GM23338 (cell line): ENCODE results near the gene LEPR. TPM values are rescaled to one million over a fixed set of nuclear protein-coding genes. Genes with fewer than 3 reads are reported as not detected.

Experiments
- ATAC-seq: fragments of 200-7000 bp; cut with Tn5 transposase; 3 replicates; pipeline ENCODE4 v1.9.1; 2020
- DNase-seq: peaks from one replicate; pipeline ENCODE4 v3.0.0-alpha.2; 2015; ENCODE audit warnings: low spot score
- H2AFZ ChIP-seq: fragments of 200-600 bp; sonication (generic); 2 replicates; pipeline ENCODE4 v1.8.0; 2016; ENCODE audit warnings: antibody characterized with exemption, mild to moderate bottlenecking, moderate library complexity
- H3F3A ChIP-seq: fragments of 200-600 bp; sonication (generic); replicated peaks from 2 replicates; pipeline ENCODE4 v1.8.0; 2017; ENCODE audit warnings: antibody characterized with exemption, mixed run types, low read depth
- H3K27ac ChIP-seq: fragments of 200-600 bp; sonication (generic); 2 replicates; pipeline ENCODE4 v1.6.1; 2016; ENCODE audit warnings: low read depth
- H3K27me3 ChIP-seq: fragments of 200-600 bp; sonication (generic); 2 replicates; pipeline ENCODE4 v1.8.0; 2016; ENCODE audit warnings: mild to moderate bottlenecking, mixed run types, moderate library complexity; ENCODE audit not compliant: insufficient read depth
- H3K36me3 ChIP-seq: fragments of 200-600 bp; sonication (generic); 2 replicates; pipeline ENCODE4 v1.8.0; 2016; ENCODE audit warnings: mild to moderate bottlenecking; ENCODE audit not compliant: insufficient read depth
- H3K4me1 ChIP-seq: fragments of 200-600 bp; sonication (generic); 2 replicates; pipeline ENCODE4 v1.8.0; 2016; ENCODE audit warnings: mild to moderate bottlenecking, moderate library complexity; ENCODE audit not compliant: insufficient read depth
- H3K4me2 ChIP-seq: fragments of 200-600 bp; sonication (generic); 2 replicates; pipeline ENCODE4 v1.7.1; 2017; ENCODE audit warnings: mixed run types
- H3K4me3 ChIP-seq: fragments of 200-600 bp; sonication (generic); 2 replicates; pipeline ENCODE4 v1.6.1; 2016; ENCODE audit warnings: mixed run types
- H3K79me2 ChIP-seq: fragments of 200-600 bp; sonication (generic); replicated peaks from 2 replicates; pipeline ENCODE4 v1.8.0; 2017; ENCODE audit warnings: mild to moderate bottlenecking; ENCODE audit not compliant: insufficient read depth
- H3K9me2 ChIP-seq: fragments of 200-600 bp; sonication (generic); 2 replicates; pipeline ENCODE4 v1.8.0; 2017; ENCODE audit not compliant: insufficient read depth
- H4K20me1 ChIP-seq: fragments of 200-600 bp; sonication (generic); replicated peaks from 2 replicates; pipeline ENCODE4 v1.8.0; 2017; ENCODE audit warnings: mild to moderate bottlenecking; ENCODE audit not compliant: insufficient read depth
- H3K27ac Mint-ChIP-seq: 2 replicates; pipeline ENCODE4 v1.8.0; 2020; ENCODE audit warnings: inconsistent platforms, mild to moderate bottlenecking, moderate library complexity, mixed read lengths
- H3K27me3 Mint-ChIP-seq: 3 replicates; pipeline ENCODE4 v1.8.0; 2022; ENCODE audit warnings: low read depth, mild to moderate bottlenecking, moderate library complexity, mixed read lengths, inconsistent platforms; ENCODE audit not compliant: insufficient read depth, poor library complexity
- H3K36me3 Mint-ChIP-seq: 3 replicates; pipeline ENCODE4 v1.8.0; 2021; ENCODE audit warnings: low read depth, mild to moderate bottlenecking, inconsistent platforms, moderate library complexity, mixed read lengths
- H3K4me1 Mint-ChIP-seq: 3 replicates; pipeline ENCODE4 v1.8.0; 2020; ENCODE audit warnings: mild to moderate bottlenecking, inconsistent platforms, mixed read lengths
- H3K4me3 Mint-ChIP-seq: 3 replicates; pipeline ENCODE4 v1.8.0; 2021; ENCODE audit warnings: moderate library complexity, mild to moderate bottlenecking, inconsistent platforms, mixed read lengths
- H3K9me3 Mint-ChIP-seq: 3 replicates; pipeline ENCODE4 v1.8.0; 2020; ENCODE audit warnings: moderate library complexity, mild to moderate bottlenecking, inconsistent platforms, mixed read lengths
- CREB1 ChIP-seq: fragments of 250-450 bp; sonication (Bioruptor Pico); IDR thresholded peaks from 2 replicates; pipeline ENCODE4 v1.5.0; 2020; ENCODE audit warnings: low read depth, mild to moderate bottlenecking, moderate library complexity
- EZH2phosphoT487 ChIP-seq: fragments of 200-600 bp; sonication (generic); IDR thresholded peaks from one replicate; pipeline ENCODE4 v1.8.1; 2018; ENCODE audit warnings: antibody characterized with exemption; ENCODE audit not compliant: unreplicated experiment
- JUNB ChIP-seq: IDR thresholded peaks from one replicate; pipeline ENCODE4 v1.6.1; 2016; ENCODE audit warnings: antibody characterized with exemption; ENCODE audit not compliant: unreplicated experiment
- ZNF331 ChIP-seq: fragments of 250-450 bp; sonication (Bioruptor Pico); IDR thresholded peaks from 2 replicates; pipeline ENCODE4 v1.5.0; 2020; ENCODE audit warnings: low read depth, mild to moderate bottlenecking, moderate library complexity
- polyA plus RNA-seq: library from polyadenylated mRNA; unstranded; fragments of >200 nt; fragmentation: Nextera tagmentation; extraction: Ambion mirVana; gene quantifications from 2 replicates; pipeline ENCODE4 v1.2.1, GENCODE V29; 2016
- total RNA-seq: library from RNA; depleted of rRNA; stranded (reverse); fragments of >200 nt; shearing (Covaris generic); gene quantifications from 2 replicates; pipeline ENCODE4 v1.2.3, GENCODE V29; 2014
- TF ChIP-seq, protein P1 (sequence below): IDR thresholded peaks from 2 replicates; pipeline ENCODE4 v1.6.1; 2016; ENCODE audit warnings: antibody characterized with exemption
- TF ChIP-seq, protein P2 (sequence below): IDR thresholded peaks from one replicate; pipeline ENCODE4 v1.6.1; 2018; ENCODE audit warnings: antibody characterized with exemption; ENCODE audit not compliant: unreplicated experiment
- TF ChIP-seq, protein P3 (sequence below), 2 experiments: fragments of 200-600 bp in 1 of 2; sonication (generic) in 1 of 2; conservative IDR thresholded peaks; 2 replicates each; pipeline versions ENCODE4 v1.5.1 to v1.6.1; 2016 to 2017; ENCODE audit warnings: antibody characterized with exemption in 2 of 2, low read depth in 2 of 2, mild to moderate bottlenecking in 2 of 2, moderate library complexity in 1 of 2
- TF ChIP-seq, protein P4 (sequence below): fragments of 250-450 bp; sonication (Bioruptor Pico); IDR thresholded peaks from 2 replicates; pipeline ENCODE4 v1.5.0; 2020; ENCODE audit warnings: mild to moderate bottlenecking, moderate library complexity

The LEPR gene
- total and polyA plus RNA-seq, 2 experiments from 2014 or later, result 2.1 to 4.7 TPM

DNA sequence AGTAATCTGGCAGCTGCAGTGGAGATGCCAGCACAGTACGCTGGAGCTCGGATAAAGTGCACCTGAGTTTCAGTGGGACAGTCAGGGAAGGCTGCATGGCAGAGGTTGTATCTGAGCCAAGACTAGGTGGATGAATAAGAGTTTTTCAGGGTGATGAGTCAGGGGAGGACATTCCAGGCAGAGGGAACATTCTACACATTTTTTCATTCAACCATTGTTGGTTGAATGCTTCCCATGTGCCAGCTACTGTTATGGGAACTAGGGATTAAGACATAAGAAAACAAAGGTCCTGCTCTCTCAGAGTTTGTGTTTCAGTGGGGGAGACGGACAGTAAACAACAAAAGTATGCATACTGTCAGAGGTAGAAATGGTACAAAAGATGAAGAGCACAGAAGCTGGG, 5.2 kb downstream of the LEPR start:
- Histone ChIP-seq H3K4me2 (peak overlapping the region; percentile 49), H2AFZ (no peak overlapping the region), H3K79me2 (peaks cover 42% of the 10 kb centered on the region), H3K27me3 (no peaks in the 10 kb centered on the region), H3K4me3 (no peak overlapping the region), H3K9me2 (no peaks in the 10 kb centered on the region), H3K36me3 (no peaks in the 10 kb centered on the region), H3F3A (no peaks in the 10 kb centered on the region), H4K20me1 (no peaks in the 10 kb centered on the region), H3K27ac (peak overlapping the region; percentile 94), H3K4me1 (peaks cover 22% of the 10 kb centered on the region)
- Mint-ChIP-seq H3K9me3 (no peaks in the 10 kb centered on the region), H3K27ac (peak overlapping the region; percentile 85), H3K36me3 (peaks cover 13% of the 10 kb centered on the region), H3K4me3 (no peak overlapping the region), H3K4me1 (peaks cover 28% of the 10 kb centered on the region), H3K27me3 (peaks cover 3% of the 10 kb centered on the region)
- ATAC-seq (peak; percentile 59), DNase-seq (peak; percentile 69)
- TF ChIP-seq, protein P1, sequence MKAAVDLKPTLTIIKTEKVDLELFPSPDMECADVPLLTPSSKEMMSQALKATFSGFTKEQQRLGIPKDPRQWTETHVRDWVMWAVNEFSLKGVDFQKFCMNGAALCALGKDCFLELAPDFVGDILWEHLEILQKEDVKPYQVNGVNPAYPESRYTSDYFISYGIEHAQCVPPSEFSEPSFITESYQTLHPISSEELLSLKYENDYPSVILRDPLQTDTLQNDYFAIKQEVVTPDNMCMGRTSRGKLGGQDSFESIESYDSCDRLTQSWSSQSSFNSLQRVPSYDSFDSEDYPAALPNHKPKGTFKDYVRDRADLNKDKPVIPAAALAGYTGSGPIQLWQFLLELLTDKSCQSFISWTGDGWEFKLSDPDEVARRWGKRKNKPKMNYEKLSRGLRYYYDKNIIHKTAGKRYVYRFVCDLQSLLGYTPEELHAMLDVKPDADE, result no peak
- TF ChIP-seq, protein P2, sequence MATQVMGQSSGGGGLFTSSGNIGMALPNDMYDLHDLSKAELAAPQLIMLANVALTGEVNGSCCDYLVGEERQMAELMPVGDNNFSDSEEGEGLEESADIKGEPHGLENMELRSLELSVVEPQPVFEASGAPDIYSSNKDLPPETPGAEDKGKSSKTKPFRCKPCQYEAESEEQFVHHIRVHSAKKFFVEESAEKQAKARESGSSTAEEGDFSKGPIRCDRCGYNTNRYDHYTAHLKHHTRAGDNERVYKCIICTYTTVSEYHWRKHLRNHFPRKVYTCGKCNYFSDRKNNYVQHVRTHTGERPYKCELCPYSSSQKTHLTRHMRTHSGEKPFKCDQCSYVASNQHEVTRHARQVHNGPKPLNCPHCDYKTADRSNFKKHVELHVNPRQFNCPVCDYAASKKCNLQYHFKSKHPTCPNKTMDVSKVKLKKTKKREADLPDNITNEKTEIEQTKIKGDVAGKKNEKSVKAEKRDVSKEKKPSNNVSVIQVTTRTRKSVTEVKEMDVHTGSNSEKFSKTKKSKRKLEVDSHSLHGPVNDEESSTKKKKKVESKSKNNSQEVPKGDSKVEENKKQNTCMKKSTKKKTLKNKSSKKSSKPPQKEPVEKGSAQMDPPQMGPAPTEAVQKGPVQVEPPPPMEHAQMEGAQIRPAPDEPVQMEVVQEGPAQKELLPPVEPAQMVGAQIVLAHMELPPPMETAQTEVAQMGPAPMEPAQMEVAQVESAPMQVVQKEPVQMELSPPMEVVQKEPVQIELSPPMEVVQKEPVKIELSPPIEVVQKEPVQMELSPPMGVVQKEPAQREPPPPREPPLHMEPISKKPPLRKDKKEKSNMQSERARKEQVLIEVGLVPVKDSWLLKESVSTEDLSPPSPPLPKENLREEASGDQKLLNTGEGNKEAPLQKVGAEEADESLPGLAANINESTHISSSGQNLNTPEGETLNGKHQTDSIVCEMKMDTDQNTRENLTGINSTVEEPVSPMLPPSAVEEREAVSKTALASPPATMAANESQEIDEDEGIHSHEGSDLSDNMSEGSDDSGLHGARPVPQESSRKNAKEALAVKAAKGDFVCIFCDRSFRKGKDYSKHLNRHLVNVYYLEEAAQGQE, result no peak
- TF ChIP-seq EZH2phosphoT487 (no peak), ZNF331 (no peak), CREB1 (CRISPR knock-in tag) (no peak), JUNB (no peak)
- TF ChIP-seq, protein P3, sequence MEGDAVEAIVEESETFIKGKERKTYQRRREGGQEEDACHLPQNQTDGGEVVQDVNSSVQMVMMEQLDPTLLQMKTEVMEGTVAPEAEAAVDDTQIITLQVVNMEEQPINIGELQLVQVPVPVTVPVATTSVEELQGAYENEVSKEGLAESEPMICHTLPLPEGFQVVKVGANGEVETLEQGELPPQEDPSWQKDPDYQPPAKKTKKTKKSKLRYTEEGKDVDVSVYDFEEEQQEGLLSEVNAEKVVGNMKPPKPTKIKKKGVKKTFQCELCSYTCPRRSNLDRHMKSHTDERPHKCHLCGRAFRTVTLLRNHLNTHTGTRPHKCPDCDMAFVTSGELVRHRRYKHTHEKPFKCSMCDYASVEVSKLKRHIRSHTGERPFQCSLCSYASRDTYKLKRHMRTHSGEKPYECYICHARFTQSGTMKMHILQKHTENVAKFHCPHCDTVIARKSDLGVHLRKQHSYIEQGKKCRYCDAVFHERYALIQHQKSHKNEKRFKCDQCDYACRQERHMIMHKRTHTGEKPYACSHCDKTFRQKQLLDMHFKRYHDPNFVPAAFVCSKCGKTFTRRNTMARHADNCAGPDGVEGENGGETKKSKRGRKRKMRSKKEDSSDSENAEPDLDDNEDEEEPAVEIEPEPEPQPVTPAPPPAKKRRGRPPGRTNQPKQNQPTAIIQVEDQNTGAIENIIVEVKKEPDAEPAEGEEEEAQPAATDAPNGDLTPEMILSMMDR (conservative IDR thresholded peaks at IDR 0.05; ENCODE audit: low read depth in 2 of 2), result no peak
- TF ChIP-seq, protein P4, sequence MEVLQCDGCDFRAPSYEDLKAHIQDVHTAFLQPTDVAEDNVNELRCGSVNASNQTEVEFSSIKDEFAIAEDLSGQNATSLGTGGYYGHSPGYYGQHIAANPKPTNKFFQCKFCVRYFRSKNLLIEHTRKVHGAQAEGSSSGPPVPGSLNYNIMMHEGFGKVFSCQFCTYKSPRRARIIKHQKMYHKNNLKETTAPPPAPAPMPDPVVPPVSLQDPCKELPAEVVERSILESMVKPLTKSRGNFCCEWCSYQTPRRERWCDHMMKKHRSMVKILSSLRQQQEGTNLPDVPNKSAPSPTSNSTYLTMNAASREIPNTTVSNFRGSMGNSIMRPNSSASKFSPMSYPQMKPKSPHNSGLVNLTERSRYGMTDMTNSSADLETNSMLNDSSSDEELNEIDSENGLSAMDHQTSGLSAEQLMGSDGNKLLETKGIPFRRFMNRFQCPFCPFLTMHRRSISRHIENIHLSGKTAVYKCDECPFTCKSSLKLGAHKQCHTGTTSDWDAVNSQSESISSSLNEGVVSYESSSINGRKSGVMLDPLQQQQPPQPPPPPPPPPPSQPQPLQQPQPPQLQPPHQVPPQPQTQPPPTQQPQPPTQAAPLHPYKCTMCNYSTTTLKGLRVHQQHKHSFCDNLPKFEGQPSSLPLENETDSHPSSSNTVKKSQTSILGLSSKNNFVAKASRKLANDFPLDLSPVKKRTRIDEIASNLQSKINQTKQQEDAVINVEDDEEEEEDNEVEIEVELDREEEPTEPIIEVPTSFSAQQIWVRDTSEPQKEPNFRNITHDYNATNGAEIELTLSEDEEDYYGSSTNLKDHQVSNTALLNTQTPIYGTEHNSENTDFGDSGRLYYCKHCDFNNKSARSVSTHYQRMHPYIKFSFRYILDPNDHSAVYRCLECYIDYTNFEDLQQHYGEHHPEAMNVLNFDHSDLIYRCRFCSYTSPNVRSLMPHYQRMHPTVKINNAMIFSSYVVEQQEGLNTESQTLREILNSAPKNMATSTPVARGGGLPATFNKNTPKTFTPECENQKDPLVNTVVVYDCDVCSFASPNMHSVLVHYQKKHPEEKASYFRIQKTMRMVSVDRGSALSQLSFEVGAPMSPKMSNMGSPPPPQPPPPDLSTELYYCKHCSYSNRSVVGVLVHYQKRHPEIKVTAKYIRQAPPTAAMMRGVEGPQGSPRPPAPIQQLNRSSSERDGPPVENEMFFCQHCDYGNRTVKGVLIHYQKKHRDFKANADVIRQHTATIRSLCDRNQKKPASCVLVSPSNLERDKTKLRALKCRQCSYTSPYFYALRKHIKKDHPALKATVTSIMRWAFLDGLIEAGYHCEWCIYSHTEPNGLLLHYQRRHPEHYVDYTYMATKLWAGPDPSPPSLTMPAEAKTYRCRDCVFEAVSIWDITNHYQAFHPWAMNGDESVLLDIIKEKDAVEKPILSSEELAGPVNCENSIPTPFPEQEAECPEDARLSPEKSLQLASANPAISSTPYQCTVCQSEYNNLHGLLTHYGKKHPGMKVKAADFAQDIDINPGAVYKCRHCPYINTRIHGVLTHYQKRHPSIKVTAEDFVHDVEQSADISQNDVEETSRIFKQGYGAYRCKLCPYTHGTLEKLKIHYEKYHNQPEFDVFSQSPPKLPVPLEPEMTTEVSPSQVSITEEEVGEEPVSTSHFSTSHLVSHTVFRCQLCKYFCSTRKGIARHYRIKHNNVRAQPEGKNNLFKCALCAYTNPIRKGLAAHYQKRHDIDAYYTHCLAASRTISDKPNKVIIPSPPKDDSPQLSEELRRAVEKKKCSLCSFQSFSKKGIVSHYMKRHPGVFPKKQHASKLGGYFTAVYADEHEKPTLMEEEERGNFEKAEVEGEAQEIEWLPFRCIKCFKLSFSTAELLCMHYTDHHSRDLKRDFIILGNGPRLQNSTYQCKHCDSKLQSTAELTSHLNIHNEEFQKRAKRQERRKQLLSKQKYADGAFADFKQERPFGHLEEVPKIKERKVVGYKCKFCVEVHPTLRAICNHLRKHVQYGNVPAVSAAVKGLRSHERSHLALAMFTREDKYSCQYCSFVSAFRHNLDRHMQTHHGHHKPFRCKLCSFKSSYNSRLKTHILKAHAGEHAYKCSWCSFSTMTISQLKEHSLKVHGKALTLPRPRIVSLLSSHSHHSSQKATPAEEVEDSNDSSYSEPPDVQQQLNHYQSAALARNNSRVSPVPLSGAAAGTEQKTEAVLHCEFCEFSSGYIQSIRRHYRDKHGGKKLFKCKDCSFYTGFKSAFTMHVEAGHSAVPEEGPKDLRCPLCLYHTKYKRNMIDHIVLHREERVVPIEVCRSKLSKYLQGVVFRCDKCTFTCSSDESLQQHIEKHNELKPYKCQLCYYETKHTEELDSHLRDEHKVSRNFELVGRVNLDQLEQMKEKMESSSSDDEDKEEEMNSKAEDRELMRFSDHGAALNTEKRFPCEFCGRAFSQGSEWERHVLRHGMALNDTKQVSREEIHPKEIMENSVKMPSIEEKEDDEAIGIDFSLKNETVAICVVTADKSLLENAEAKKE (CRISPR knock-in tag), result no peak
